Measurements from ENCODE around the gene TFEC. TPM values are rescaled to one million over a fixed set of nuclear protein-coding genes. Genes with fewer than 3 reads are reported as not detected.

Gene TFEC
- total RNA-seq, 1 experiment from 2014 or later, result 0.16 TPM

- no peak for DNase-seq (ENCODE audit: low read depth)
Observed at GRCh38 chr7:115995701-115996100, 34.9 kb downstream of the TFEC start.

- DNase-seq (ENCODE audit: low read depth), result no peak
Observed at GRCh38 chr7:115988401-115988800, 42.2 kb downstream of the TFEC start.

- DNase-seq (ENCODE audit: low read depth), result no peak
Observed at GRCh38 chr7:115987486-115987885, 43.1 kb downstream of the TFEC start.

GRCh38 chr7:115984105-115984504 is 46.5 kb downstream of the TFEC start:
- no peak for DNase-seq (ENCODE audit: low read depth)

GRCh38 chr7:115980159-115980558 is 50.4 kb downstream of the TFEC start:
- no peak for DNase-seq (ENCODE audit: low read depth)

GRCh38 chr7:115976651-115977050 is 53.9 kb downstream of the TFEC start:
- no peak for DNase-seq (ENCODE audit: low read depth)

- no peak for DNase-seq (ENCODE audit: low read depth)
Observed at GRCh38 chr7:115975766-115976165, 54.8 kb downstream of the TFEC start.

GRCh38 chr7:115973406-115973805 is 57.2 kb downstream of the TFEC start:
- no peak for DNase-seq (ENCODE audit: low read depth)

- DNase-seq (ENCODE audit: low read depth), result no peak
Observed at GRCh38 chr7:115971506-115971905, 59.1 kb downstream of the TFEC start.

- DNase-seq (ENCODE audit: low read depth), result no peak
Observed at GRCh38 chr7:115968596-115968995, 62.0 kb downstream of the TFEC start.

GRCh38 chr7:115968171-115968570 is 62.4 kb downstream of the TFEC start:
- no peak for DNase-seq (ENCODE audit: low read depth)

GRCh38 chr7:115965796-115966475 is 64.6 kb downstream of the TFEC start:
- DNase-seq (ENCODE audit: low read depth), result no peak

GRCh38 chr7:115965236-115965635 is 65.3 kb downstream of the TFEC start:
- DNase-seq (ENCODE audit: low read depth), result no peak

GRCh38 chr7:115964799-115965198 is 65.8 kb downstream of the TFEC start:
- DNase-seq (ENCODE audit: low read depth), result no peak

- DNase-seq (ENCODE audit: low read depth), result no peak
Observed at GRCh38 chr7:115962340-115962739, 68.2 kb downstream of the TFEC start.

- no peak for DNase-seq (ENCODE audit: low read depth)
Observed at GRCh38 chr7:115953592-115954255, 76.8 kb downstream of the TFEC start.

- no peak for DNase-seq (ENCODE audit: low read depth)
Observed at GRCh38 chr7:115952832-115953231, 77.7 kb downstream of the TFEC start.

GRCh38 chr7:115951547-115951946 is 79.0 kb downstream of the TFEC start:
- DNase-seq (ENCODE audit: low read depth), result no peak

GRCh38 chr7:115941703-115942268 is 88.8 kb downstream of the TFEC start:
- DNase-seq (ENCODE audit: low read depth), result peak; percentile 48

- DNase-seq (ENCODE audit: low read depth), result no peak
Observed at GRCh38 chr7:115940460-115941060, 90.0 kb downstream of the TFEC start.

GRCh38 chr7:115937960-115938359 is 92.6 kb downstream of the TFEC start:
- DNase-seq (ENCODE audit: low read depth), result no peak

- no peak for DNase-seq (ENCODE audit: low read depth)
Observed at GRCh38 chr7:115933471-115933870, 97.1 kb downstream of the TFEC start.

Measured in HT1080 (cell line).